CD14-positive monocyte (primary cell): ENCODE data around the gene HS6ST2. TPM values are rescaled to one million over a fixed set of nuclear protein-coding genes. Genes with fewer than 3 reads are reported as not detected.

Experiments used
- DNase-seq, 3 donors: peaks; one replicate each; pipeline ENCODE4 v3.0.0-alpha.2; 2011 to 2022
- H2AFZ ChIP-seq: 2 replicates; pipeline ENCODE4 v1.6.0; 2012; ENCODE audit warnings: mild to moderate bottlenecking, low read depth, low read length, inconsistent platforms; ENCODE audit not compliant: insufficient read depth, poor library complexity, severe bottlenecking
- H3K27ac ChIP-seq, 2 donors: 1 replicate in 1 of 2; 2 replicates in 1 of 2; pipeline ENCODE4 v1.5.1; 2012 to 2013; ENCODE audit warnings: low read length in 2 of 2, control low read depth in 1 of 2, inconsistent platforms in 1 of 2, low read depth in 1 of 2, mild to moderate bottlenecking in 1 of 2
- H3K27me3 ChIP-seq, 2 donors: one replicate each; pipeline versions ENCODE4 v1.6.0 to v1.6.1; 2011 to 2013; ENCODE audit warnings: low read length in 2 of 2; ENCODE audit not compliant: control insufficient read depth in 2 of 2, insufficient read depth in 2 of 2
- H3K36me3 ChIP-seq, 2 donors: replicated peaks in 1 of 2; 1 replicate in 1 of 2; 2 replicates in 1 of 2; pipeline versions ENCODE4 v1.5.1 to v1.6.1; 2012 to 2013; ENCODE audit warnings: low read length in 2 of 2, control low read depth in 1 of 2, inconsistent platforms in 1 of 2, mild to moderate bottlenecking in 1 of 2; ENCODE audit not compliant: insufficient read depth in 2 of 2, control insufficient read depth in 1 of 2
- H3K4me1 ChIP-seq, 2 donors: 1 replicate in 1 of 2; 2 replicates in 1 of 2; pipeline versions ENCODE4 v1.5.1 to v1.6.1; 2012 to 2013; ENCODE audit warnings: low read length in 2 of 2, control low read depth in 1 of 2, inconsistent platforms in 1 of 2, mild to moderate bottlenecking in 1 of 2, moderate library complexity in 1 of 2; ENCODE audit not compliant: insufficient read depth in 2 of 2, control insufficient read depth in 1 of 2
- H3K4me2 ChIP-seq: replicated peaks from 2 replicates; pipeline ENCODE3; 2012; ENCODE audit warnings: low read length, moderate library complexity, mild to moderate bottlenecking; ENCODE audit not compliant: poor library complexity, severe bottlenecking; ENCODE audit errors: extremely low read depth
- H3K4me3 ChIP-seq, 3 experiments: fragments of 200-600 bp in 1 of 3; sonication (generic) in 1 of 3; replicated peaks in 1 of 3; 1 replicate in 2 of 3; 2 replicates in 1 of 3; pipeline ENCODE4 v1.5.1; 2011 to 2013; ENCODE audit warnings: low read length in 3 of 3, mild to moderate bottlenecking in 3 of 3, control low read depth in 2 of 3, low read depth in 2 of 3, inconsistent platforms in 1 of 3, moderate library complexity in 1 of 3
- H3K79me2 ChIP-seq: 2 replicates; pipeline ENCODE4 v1.6.0; 2012; ENCODE audit warnings: mild to moderate bottlenecking, control low read depth, inconsistent platforms, low read length, moderate library complexity; ENCODE audit not compliant: insufficient read depth
- H3K9ac ChIP-seq: 2 replicates; pipeline ENCODE4 v1.6.0; 2017; ENCODE audit warnings: low read length, mild to moderate bottlenecking; ENCODE audit not compliant: insufficient read depth, poor library complexity, severe bottlenecking
- H3K9me3 ChIP-seq, 2 donors: replicated peaks in 1 of 2; 1 replicate in 1 of 2; 2 replicates in 1 of 2; pipeline versions ENCODE4 v1.5.1 to v1.6.1; 2012 to 2013; ENCODE audit warnings: low read length in 2 of 2, control low read depth in 1 of 2; ENCODE audit not compliant: control insufficient read depth in 1 of 2, insufficient read depth in 1 of 2
- H4K20me1 ChIP-seq: 2 replicates; pipeline ENCODE4 v1.6.0; 2012; ENCODE audit warnings: mild to moderate bottlenecking, low read length, control low read depth, moderate library complexity; ENCODE audit not compliant: insufficient read depth
- H3K27ac Mint-ChIP-seq, 7 donors: one replicate each; pipeline ENCODE4 v1.8.0; 2020; ENCODE audit warnings: mild to moderate bottlenecking in 7 of 7, mixed read lengths in 7 of 7, moderate library complexity in 6 of 7, inconsistent platforms in 2 of 7
- H3K27me3 Mint-ChIP-seq, 3 donors: one replicate each; pipeline ENCODE4 v1.8.0; 2021 to 2022; ENCODE audit warnings: low read depth in 3 of 3, mild to moderate bottlenecking in 3 of 3, mixed read lengths in 3 of 3, moderate library complexity in 3 of 3, inconsistent platforms in 1 of 3
- H3K36me3 Mint-ChIP-seq, 2 donors: one replicate each; pipeline ENCODE4 v1.8.0; 2020; ENCODE audit warnings: mixed read lengths in 2 of 2, inconsistent platforms in 1 of 2, mild to moderate bottlenecking in 1 of 2
- H3K4me1 Mint-ChIP-seq: one replicate; pipeline ENCODE4 v1.8.0; 2020; ENCODE audit warnings: mild to moderate bottlenecking, mixed read lengths
- H3K4me3 Mint-ChIP-seq, 2 donors: one replicate each; pipeline ENCODE4 v1.8.0; 2020; ENCODE audit warnings: mild to moderate bottlenecking in 2 of 2, mixed read lengths in 2 of 2, moderate library complexity in 1 of 2
- H3K9me3 Mint-ChIP-seq, 7 donors: one replicate each; pipeline ENCODE4 v1.8.0; 2020 to 2022; ENCODE audit warnings: mixed read lengths in 7 of 7, mild to moderate bottlenecking in 6 of 7, moderate library complexity in 6 of 7, inconsistent platforms in 2 of 7
- WGBS: methylation state at CpG from one replicate; pipeline ENCODE4 v1.1.5; 2013; ENCODE audit warnings: missing lambda C conversion rate; ENCODE audit not compliant: insufficient coverage; 5-methylcytosine and 5-hydroxymethylcytosine counted together
- intact Hi-C, 2 donors: fragments of 100-400 bp; cut with micrococcal nuclease; formaldehyde crosslinking; loops; one replicate each; pipeline versions ENCODE4 v1.15.0 to v1.15.1; 2023
- polyA plus RNA-seq, 3 donors: library from polyadenylated mRNA; depleted of rRNA in 1 of 3; unstranded in 2 of 3; stranded (reverse) in 1 of 3; fragments of 300-500 nt in 2 of 3; fragments of >200 nt in 1 of 3; fragmentation: Illumina TruSeq in 2 of 3; gene quantifications; 1 replicate in 2 of 3; 2 replicates in 1 of 3; pipeline ENCODE4 v1.2.3, GENCODE V29; 2012 to 2021
- TF ChIP-seq, protein P1 (sequence below): fragments of 200-600 bp; IDR thresholded peaks from one replicate; pipeline ENCODE4 v1.8.0; 2022; ENCODE audit warnings: antibody characterized with exemption, mild to moderate bottlenecking

HS6ST2 gene
- polyA plus RNA-seq, 3 donors: not detected

- Mint-ChIP-seq H3K4me1 (no peaks in the 10 kb centered on the region), H3K27ac (peak overlapping the region in 1 of 7 donors; percentile 27), H3K4me3 (no peak overlapping the region), H3K36me3 (no peaks in the 10 kb centered on the region), H3K9me3 (peaks cover 0 to 1% (median 0%) of the 10 kb centered on the region in 7 donors), H3K27me3 (peaks cover 0 to 8% (median 3%) of the 10 kb centered on the region in 3 donors)
- 6% methylated on average over 2 of the region's 10 CpGs for WGBS
- H3K27me3 ChIP-seq: peaks cover 0 to 6% of the 10 kb centered on the region in 2 donors
- no peaks in the 10 kb centered on the region for H3K36me3 ChIP-seq
- H4K20me1 ChIP-seq: no peaks in the 10 kb centered on the region
- peak in 2 of 3 donors; percentile 0 to 11 for DNase-seq
- TF ChIP-seq, protein P1, sequence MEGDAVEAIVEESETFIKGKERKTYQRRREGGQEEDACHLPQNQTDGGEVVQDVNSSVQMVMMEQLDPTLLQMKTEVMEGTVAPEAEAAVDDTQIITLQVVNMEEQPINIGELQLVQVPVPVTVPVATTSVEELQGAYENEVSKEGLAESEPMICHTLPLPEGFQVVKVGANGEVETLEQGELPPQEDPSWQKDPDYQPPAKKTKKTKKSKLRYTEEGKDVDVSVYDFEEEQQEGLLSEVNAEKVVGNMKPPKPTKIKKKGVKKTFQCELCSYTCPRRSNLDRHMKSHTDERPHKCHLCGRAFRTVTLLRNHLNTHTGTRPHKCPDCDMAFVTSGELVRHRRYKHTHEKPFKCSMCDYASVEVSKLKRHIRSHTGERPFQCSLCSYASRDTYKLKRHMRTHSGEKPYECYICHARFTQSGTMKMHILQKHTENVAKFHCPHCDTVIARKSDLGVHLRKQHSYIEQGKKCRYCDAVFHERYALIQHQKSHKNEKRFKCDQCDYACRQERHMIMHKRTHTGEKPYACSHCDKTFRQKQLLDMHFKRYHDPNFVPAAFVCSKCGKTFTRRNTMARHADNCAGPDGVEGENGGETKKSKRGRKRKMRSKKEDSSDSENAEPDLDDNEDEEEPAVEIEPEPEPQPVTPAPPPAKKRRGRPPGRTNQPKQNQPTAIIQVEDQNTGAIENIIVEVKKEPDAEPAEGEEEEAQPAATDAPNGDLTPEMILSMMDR: peak; percentile 51
- no peaks in the 10 kb centered on the region for H3K4me1 ChIP-seq
- H3K9me3 ChIP-seq: no peaks in the 10 kb centered on the region
- H3K9ac ChIP-seq: no peak overlapping the region
- H3K79me2 ChIP-seq: no peaks in the 10 kb centered on the region
- no peak overlapping the region for H3K27ac ChIP-seq
- no peak overlapping the region for H3K4me2 ChIP-seq
- no peak overlapping the region for H2AFZ ChIP-seq
- no peak overlapping the region for H3K4me3 ChIP-seq
- intact Hi-C loops: loop anchor here in 1 of 2 donors (10.0 kb wide), 1 partner anchor 318 kb away; no protein-coding TSS in a partner anchor
Measured at GRCh38 chrX:132612821-132613564, 345.4 kb downstream of the HS6ST2 start.

GRCh38 chrX:132610536-132610935, 347.9 kb downstream of the HS6ST2 start:
- Histone ChIP-seq H3K27ac (no peak overlapping the region), H3K36me3 (no peaks in the 10 kb centered on the region), H3K79me2 (no peaks in the 10 kb centered on the region), H3K4me2 (no peak overlapping the region), H4K20me1 (no peaks in the 10 kb centered on the region), H2AFZ (no peak overlapping the region), H3K4me1 (no peaks in the 10 kb centered on the region), H3K27me3 (peaks cover 0 to 10% of the 10 kb centered on the region in 2 donors), H3K9me3 (no peaks in the 10 kb centered on the region), H3K4me3 (no peak overlapping the region), H3K9ac (no peak overlapping the region)
- DNase-seq: no peak
- Mint-ChIP-seq H3K4me1 (no peaks in the 10 kb centered on the region), H3K27me3 (peaks cover 0 to 8% (median 3%) of the 10 kb centered on the region in 3 donors), H3K4me3 (no peak overlapping the region), H3K9me3 (peaks cover 0 to 1% (median 0%) of the 10 kb centered on the region in 7 donors), H3K27ac (no peak overlapping the region), H3K36me3 (no peaks in the 10 kb centered on the region)
- TF ChIP-seq, protein P1: no peak
- intact Hi-C loops: loop anchor here in 1 of 2 donors (10.0 kb wide), 1 partner anchor 316 kb away; no protein-coding TSS in a partner anchor
- WGBS: no CpG with 5 or more reads among the region's 4 CpGs
